PC-9 (cell line): ENCODE results near the gene ADCY2.

Source experiments
- EZH2 ChIP-seq: fragments of 200-600 bp; sonication (generic); IDR thresholded peaks from 2 replicates; pipeline ENCODE4 v1.8.0; 2017; ENCODE audit warnings: antibody characterized with exemption, low read depth
- TF ChIP-seq, protein P1 (sequence below): fragments of 200-600 bp; sonication (generic); conservative IDR thresholded peaks from 2 replicates; pipeline ENCODE4 v1.6.1; 2017; ENCODE audit warnings: mixed run types, antibody characterized with exemption, mild to moderate bottlenecking, moderate library complexity

DNA sequence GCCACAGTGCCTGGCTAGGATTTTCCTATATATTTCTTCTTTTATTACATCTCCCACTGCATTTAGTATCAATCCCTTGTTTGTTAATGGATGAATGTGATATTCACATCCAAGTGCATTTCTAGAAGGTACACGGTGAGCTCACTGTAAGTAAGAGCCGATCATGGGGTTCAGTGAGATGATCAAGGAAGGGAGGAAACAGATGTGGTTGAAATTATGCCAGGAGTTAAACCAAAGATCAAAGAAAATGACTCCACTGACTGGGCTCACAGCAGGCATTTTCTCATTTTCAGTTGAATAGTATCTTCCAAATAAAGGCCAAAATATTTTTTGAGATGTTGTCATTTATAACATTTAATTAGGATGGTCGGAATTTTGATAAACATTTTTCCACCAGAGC lies 357.2 kb downstream of the ADCY2 start:
- TF ChIP-seq, protein P1, sequence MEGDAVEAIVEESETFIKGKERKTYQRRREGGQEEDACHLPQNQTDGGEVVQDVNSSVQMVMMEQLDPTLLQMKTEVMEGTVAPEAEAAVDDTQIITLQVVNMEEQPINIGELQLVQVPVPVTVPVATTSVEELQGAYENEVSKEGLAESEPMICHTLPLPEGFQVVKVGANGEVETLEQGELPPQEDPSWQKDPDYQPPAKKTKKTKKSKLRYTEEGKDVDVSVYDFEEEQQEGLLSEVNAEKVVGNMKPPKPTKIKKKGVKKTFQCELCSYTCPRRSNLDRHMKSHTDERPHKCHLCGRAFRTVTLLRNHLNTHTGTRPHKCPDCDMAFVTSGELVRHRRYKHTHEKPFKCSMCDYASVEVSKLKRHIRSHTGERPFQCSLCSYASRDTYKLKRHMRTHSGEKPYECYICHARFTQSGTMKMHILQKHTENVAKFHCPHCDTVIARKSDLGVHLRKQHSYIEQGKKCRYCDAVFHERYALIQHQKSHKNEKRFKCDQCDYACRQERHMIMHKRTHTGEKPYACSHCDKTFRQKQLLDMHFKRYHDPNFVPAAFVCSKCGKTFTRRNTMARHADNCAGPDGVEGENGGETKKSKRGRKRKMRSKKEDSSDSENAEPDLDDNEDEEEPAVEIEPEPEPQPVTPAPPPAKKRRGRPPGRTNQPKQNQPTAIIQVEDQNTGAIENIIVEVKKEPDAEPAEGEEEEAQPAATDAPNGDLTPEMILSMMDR = no peak
- no peak for TF ChIP-seq EZH2
